T-cell (primary cell): ENCODE data around the gene SLC30A10. TPM values are rescaled to one million over a fixed set of nuclear protein-coding genes. Genes with fewer than 3 reads are reported as not detected.
"Not testable (repeated sequence)": the region's sequence is repeated elsewhere in the genome, so short reads cannot be mapped to it uniquely, and the experiment has no call there.

Experiments used
- ATAC-seq, 4 experiments: fragments of 200-7000 bp in 3 of 4; fragments of 150-1000 bp in 1 of 4; cut with Tn5 transposase; replicated peaks in 1 of 4; 1 replicate in 3 of 4; 2 replicates in 1 of 4; pipeline ENCODE4 v1.10.0; 2021; ENCODE audit warnings: moderate library complexity in 3 of 4, mild to moderate bottlenecking in 2 of 4, moderate number of reproducible peaks in 1 of 4
- CTCF ChIA-PET, 2 donors: fragments of 300-600 bp; sonication (Branson Sonifier 250); formaldehyde crosslinking; loops; one replicate each; lab custom pipeline; 2022; ENCODE audit warnings: antibody characterized with exemption in 2 of 2; lab: Charles Lee
- POLR2A ChIA-PET, 2 donors: fragments of 300-600 bp; sonication (Branson Sonifier 250); formaldehyde crosslinking; loops; one replicate each; lab custom pipeline; 2022; ENCODE audit warnings: antibody characterized with exemption in 2 of 2; lab: Charles Lee
- DNase-seq, 35 experiments: peaks; one replicate each; pipeline versions ENCODE4 v3.0.0 to v3.0.0-alpha.2; 2013 to 2023
- H3K27ac ChIP-seq: one replicate; pipeline ENCODE4 v1.5.1; 2013; ENCODE audit warnings: low read length
- H3K27me3 ChIP-seq, 2 experiments: replicated peaks in 1 of 2; 1 replicate in 1 of 2; 2 replicates in 1 of 2; pipeline versions ENCODE4 v1.6.1 to v1.7.0; 2013; ENCODE audit warnings: low read length in 1 of 2, mixed read lengths in 1 of 2; ENCODE audit not compliant: control insufficient read depth in 2 of 2, insufficient read depth in 2 of 2; ENCODE audit errors: extremely low read depth in 1 of 2
- H3K36me3 ChIP-seq, 2 donors: 1 replicate in 1 of 2; 2 replicates in 1 of 2; pipeline versions ENCODE4 v1.6.1 to v1.7.0; 2013; ENCODE audit warnings: low read length in 1 of 2; ENCODE audit not compliant: control insufficient read depth in 2 of 2, insufficient read depth in 1 of 2; ENCODE audit errors: extremely low read depth in 1 of 2
- H3K4me1 ChIP-seq, 2 experiments: 1 replicate in 1 of 2; 2 replicates in 1 of 2; pipeline versions ENCODE4 v1.6.1 to v1.7.0; 2013; ENCODE audit warnings: low read length in 2 of 2, mixed read lengths in 1 of 2; ENCODE audit not compliant: insufficient read depth in 2 of 2, control insufficient read depth in 1 of 2; ENCODE audit errors: extremely low read depth in 1 of 2
- H3K4me3 ChIP-seq, 2 donors: 1 replicate in 1 of 2; 2 replicates in 1 of 2; pipeline versions ENCODE4 v1.5.1 to v1.7.0; 2013; ENCODE audit warnings: mild to moderate bottlenecking in 2 of 2, low read length in 1 of 2, moderate library complexity in 1 of 2; ENCODE audit not compliant: control insufficient read depth in 1 of 2; ENCODE audit errors: extremely low read depth in 1 of 2
- H3K9me3 ChIP-seq: 2 replicates; pipeline ENCODE4 v1.7.0; 2013
- H3K27ac Mint-ChIP-seq, 2 donors: one replicate each; pipeline ENCODE4 v1.8.0; 2020 to 2021; ENCODE audit warnings: mild to moderate bottlenecking in 2 of 2, mixed read lengths in 2 of 2
- H3K27me3 Mint-ChIP-seq, 2 donors: one replicate each; pipeline ENCODE4 v1.8.0; 2021 to 2022; ENCODE audit warnings: mixed read lengths in 2 of 2
- H3K36me3 Mint-ChIP-seq: one replicate; pipeline ENCODE4 v1.8.0; 2021; ENCODE audit warnings: mixed read lengths
- H3K4me1 Mint-ChIP-seq, 3 donors: one replicate each; pipeline ENCODE4 v1.8.0; 2020 to 2022; ENCODE audit warnings: mixed read lengths in 3 of 3, mild to moderate bottlenecking in 1 of 3
- H3K4me3 Mint-ChIP-seq, 3 donors: one replicate each; pipeline ENCODE4 v1.8.0; 2020 to 2022; ENCODE audit warnings: mild to moderate bottlenecking in 3 of 3, mixed read lengths in 3 of 3, moderate library complexity in 3 of 3
- H3K9me3 Mint-ChIP-seq, 3 donors: one replicate each; pipeline ENCODE4 v1.8.0; 2020 to 2022; ENCODE audit warnings: mixed read lengths in 3 of 3
- WGBS: methylation state at CpG from one replicate; pipeline ENCODE4 v1.1.5; 2013; ENCODE audit warnings: missing lambda C conversion rate; ENCODE audit not compliant: insufficient coverage; 5-methylcytosine and 5-hydroxymethylcytosine counted together
- total RNA-seq, 35 experiments: library from RNA in 6 of 35; stranded (reverse) in 6 of 35; fragments of 120-200 nt in 1 of 35; gene quantifications; one replicate each; pipeline versions ENCODE4 v1.2.1 to v1.2.4 and lab custom pipeline; 2013 to 2026

The SLC30A10 gene
- total RNA-seq, 5 donors from 2014 or later (not counting 1 experiment from before 2014, with no cell fraction given), result 0.06 to 0.09 TPM; not detected in 3

DNA sequence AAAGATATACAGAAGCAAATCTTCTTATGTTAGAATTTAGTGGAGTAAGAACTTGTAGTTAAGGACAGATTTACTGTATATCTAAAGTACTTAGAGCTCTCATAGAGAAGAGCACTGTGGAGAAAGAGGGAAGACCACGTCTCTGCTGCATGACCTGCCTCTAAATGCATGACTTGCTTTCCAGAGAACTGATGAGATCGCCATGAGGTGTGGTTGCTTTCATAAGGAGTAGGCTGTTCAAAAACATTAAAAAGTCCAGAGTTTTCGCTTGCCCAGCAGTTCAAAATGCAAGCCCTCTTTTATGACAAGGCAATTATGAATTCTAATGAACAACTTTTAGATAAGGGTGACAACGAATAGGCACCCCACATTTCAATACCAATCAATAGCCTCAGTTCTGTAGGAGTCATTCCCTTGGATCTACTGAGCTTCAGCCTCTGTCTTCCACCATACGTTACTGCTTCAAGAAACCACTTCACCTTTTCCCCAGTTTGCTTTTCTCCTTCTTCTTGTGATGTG, 24.9 kb downstream of the SLC30A10 start:
- Histone ChIP-seq H3K4me3 (no peak overlapping the region), H3K27ac (no peak overlapping the region), H3K4me1 (no peaks in the 10 kb centered on the region), H3K9me3 (no peaks in the 10 kb centered on the region), H3K36me3 (no peaks in the 10 kb centered on the region), H3K27me3 (peaks cover 0 to 7% of the 10 kb centered on the region in 2 experiments)
- DNase-seq, result no peak
- no peak for ATAC-seq
- Mint-ChIP-seq H3K4me1 (no peaks in the 10 kb centered on the region), H3K27me3 (peaks cover 7 to 14% of the 10 kb centered on the region in 2 donors), H3K4me3 (no peak overlapping the region), H3K36me3 (no peaks in the 10 kb centered on the region), H3K9me3 (no peaks in the 10 kb centered on the region), H3K27ac (no peak overlapping the region)
- CTCF ChIA-PET, result no interaction called here
- POLR2A ChIA-PET, result no interaction called here
- 75% methylated on average over 2 of the region's 5 CpGs for WGBS

DNA sequence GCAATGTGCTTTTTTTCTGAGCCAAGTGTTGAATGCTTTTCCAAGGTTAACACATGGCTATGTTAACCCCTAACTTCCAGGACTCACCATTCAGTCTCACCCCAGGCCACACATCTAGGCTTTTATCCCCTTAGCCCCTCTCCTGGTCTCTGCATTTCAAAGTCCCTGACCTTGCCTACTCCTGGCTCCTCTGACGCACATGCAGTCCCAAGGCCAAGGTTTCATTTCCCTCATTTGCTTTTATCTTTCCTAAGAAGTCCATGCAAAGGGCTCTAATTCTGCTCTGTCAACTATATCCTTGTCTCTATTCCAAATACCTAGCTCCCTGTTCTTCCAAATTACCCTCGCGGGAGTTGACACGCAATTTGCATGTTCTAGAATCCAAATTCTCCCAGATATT, 25.4 kb downstream of the SLC30A10 start:
- 100% methylated on average over 1 of the region's 4 CpGs for WGBS
- peaks cover 0 to 7% of the 10 kb centered on the region in 2 experiments for H3K27me3 ChIP-seq
- no peaks in the 10 kb centered on the region for H3K9me3 ChIP-seq
- no peaks in the 10 kb centered on the region for H3K36me3 ChIP-seq
- peaks cover 7 to 14% of the 10 kb centered on the region in 2 donors for H3K27me3 Mint-ChIP-seq
- H3K27ac ChIP-seq, result no peak overlapping the region
- CTCF ChIA-PET, result no interaction called here
- no peak overlapping the region for H3K27ac Mint-ChIP-seq
- H3K4me1 ChIP-seq, result no peaks in the 10 kb centered on the region
- DNase-seq (no peak), ATAC-seq (no peak)
- H3K4me3 ChIP-seq, result no peak overlapping the region
- H3K4me3 Mint-ChIP-seq, result no peak overlapping the region
- H3K9me3 Mint-ChIP-seq, result no peaks in the 10 kb centered on the region
- no peaks in the 10 kb centered on the region for H3K4me1 Mint-ChIP-seq
- POLR2A ChIA-PET, result no interaction called here
- H3K36me3 Mint-ChIP-seq, result no peaks in the 10 kb centered on the region

DNA sequence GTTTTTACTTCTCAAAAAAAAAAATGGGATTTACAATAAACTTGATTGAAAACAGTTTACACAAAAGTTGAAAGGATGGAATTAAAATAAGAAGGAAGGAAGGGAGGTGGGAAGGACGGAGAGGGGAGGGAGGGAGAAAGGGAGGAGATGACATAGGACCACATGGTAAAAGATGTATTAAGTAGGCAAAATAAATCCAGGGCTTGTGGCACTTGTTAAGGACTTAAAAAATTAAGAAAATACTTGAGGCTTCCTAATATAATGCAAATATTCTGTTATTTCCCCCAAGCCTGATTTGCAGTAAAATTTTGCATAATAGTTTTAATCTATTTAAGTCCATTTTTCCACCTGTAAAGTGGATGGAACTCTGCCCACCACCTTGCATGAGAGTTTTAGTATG, 27.5 kb downstream of the SLC30A10 start:
- Histone ChIP-seq H3K4me1 (no peaks in the 10 kb centered on the region), H3K27me3 (peaks cover 0 to 2% of the 10 kb centered on the region in 2 experiments), H3K27ac (no peak overlapping the region), H3K36me3 (no peaks in the 10 kb centered on the region), H3K9me3 (no peaks in the 10 kb centered on the region), H3K4me3 (no peak overlapping the region)
- Mint-ChIP-seq H3K27ac (no peak overlapping the region), H3K9me3 (no peaks in the 10 kb centered on the region), H3K4me1 (no peaks in the 10 kb centered on the region), H3K27me3 (peaks cover 0 to 4% of the 10 kb centered on the region in 2 donors), H3K36me3 (no peaks in the 10 kb centered on the region), H3K4me3 (no peak overlapping the region)
- ChIA-PET POLR2A (no interaction called here), CTCF (no interaction called here)
- ATAC-seq (no peak), DNase-seq (no peak)
- WGBS, result no CpG with 5 or more reads among the region's 1 CpG

DNA sequence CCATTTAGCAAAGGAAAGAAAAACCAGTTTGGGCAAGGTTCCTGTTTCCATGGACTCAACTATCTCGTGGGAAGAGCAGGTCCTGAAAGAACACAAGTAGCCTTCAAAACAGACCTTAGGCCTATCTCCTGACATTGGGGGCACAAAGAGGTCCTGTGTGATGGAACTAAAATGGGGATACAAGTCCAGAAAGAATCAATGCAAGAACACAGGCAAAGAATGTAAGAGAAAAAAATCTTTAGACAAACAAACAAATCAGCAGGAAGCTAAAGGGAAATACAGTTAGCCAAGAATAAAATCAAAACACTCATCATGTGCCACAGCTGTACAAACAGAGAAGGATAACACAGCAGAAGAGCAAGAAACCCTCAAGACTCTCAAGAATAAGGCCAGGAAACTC, 28.2 kb downstream of the SLC30A10 start:
- no peaks in the 10 kb centered on the region for H3K4me1 Mint-ChIP-seq
- no peak overlapping the region for H3K4me3 Mint-ChIP-seq
- Histone ChIP-seq H3K4me1 (no peaks in the 10 kb centered on the region), H3K9me3 (no peaks in the 10 kb centered on the region), H3K27me3 (peaks cover 0 to under 1% of the 10 kb centered on the region in 2 experiments), H3K4me3 (no peak overlapping the region), H3K27ac (no peak overlapping the region), H3K36me3 (no peaks in the 10 kb centered on the region)
- DNase-seq (no peak), ATAC-seq (no peak)
- no peaks in the 10 kb centered on the region for H3K36me3 Mint-ChIP-seq
- H3K27ac Mint-ChIP-seq, result no peak overlapping the region
- H3K27me3 Mint-ChIP-seq, result no peaks in the 10 kb centered on the region
- CTCF ChIA-PET, result no interaction called here
- POLR2A ChIA-PET, result no interaction called here
- peaks cover 0 to 5% (median 5%) of the 10 kb centered on the region in 3 donors for H3K9me3 Mint-ChIP-seq
- no CpG with 5 or more reads among the region's 1 CpG for WGBS

DNA sequence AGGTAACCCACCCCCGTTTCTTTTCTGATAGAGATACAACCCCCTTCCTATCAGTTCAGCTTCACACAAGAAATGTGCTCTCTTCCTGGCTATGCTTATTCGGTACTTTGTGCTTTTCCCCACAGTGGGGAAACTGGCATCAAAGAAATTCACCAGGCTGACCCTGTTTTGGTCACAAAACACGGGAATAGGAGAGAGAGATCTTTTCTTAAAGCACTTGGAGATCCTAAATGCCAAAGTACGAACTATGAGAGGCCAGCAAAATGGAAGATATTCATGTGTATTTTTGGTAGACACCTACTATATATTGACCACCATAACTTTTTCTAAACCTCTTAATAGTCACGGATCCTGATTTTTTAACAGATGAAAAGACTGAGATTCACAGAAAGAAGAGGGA, 30.0 kb downstream of the SLC30A10 start:
- Histone ChIP-seq H3K4me3 (no peak overlapping the region), H3K27me3 (no peaks in the 10 kb centered on the region), H3K27ac (no peak overlapping the region), H3K4me1 (no peaks in the 10 kb centered on the region), H3K9me3 (no peaks in the 10 kb centered on the region), H3K36me3 (no peaks in the 10 kb centered on the region)
- peaks cover 0 to 5% (median 5%) of the 10 kb centered on the region in 3 donors for H3K9me3 Mint-ChIP-seq
- no peak overlapping the region for H3K27ac Mint-ChIP-seq
- no CpG with 5 or more reads among the region's 5 CpGs for WGBS
- no peak overlapping the region for H3K4me3 Mint-ChIP-seq
- DNase-seq (no peak), ATAC-seq (no peak)
- ChIA-PET CTCF (no interaction called here), POLR2A (no interaction called here)
- no peaks in the 10 kb centered on the region for H3K27me3 Mint-ChIP-seq
- no peaks in the 10 kb centered on the region for H3K4me1 Mint-ChIP-seq
- H3K36me3 Mint-ChIP-seq, result no peaks in the 10 kb centered on the region

DNA sequence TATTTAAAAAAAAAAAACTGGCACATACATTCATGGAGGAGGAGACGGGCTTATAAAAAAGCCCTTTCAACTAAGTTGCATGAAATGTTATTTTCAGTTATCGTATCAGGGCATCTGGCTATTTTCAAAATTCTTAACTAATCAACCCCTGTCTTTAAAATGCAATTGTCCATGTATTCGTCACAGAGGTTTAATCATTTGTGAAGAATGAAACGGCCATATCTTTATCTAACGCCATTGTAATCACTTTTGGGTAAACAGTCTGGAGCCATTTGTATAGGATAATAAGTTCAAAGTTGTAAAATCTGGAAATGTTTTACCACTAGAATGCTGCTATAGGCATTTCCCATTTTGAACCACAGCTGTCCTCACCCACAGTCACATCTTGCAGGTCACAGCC, 30.4 kb downstream of the SLC30A10 start:
- peaks cover 0 to 5% (median 5%) of the 10 kb centered on the region in 3 donors for H3K9me3 Mint-ChIP-seq
- H3K27ac Mint-ChIP-seq, result no peak overlapping the region
- CTCF ChIA-PET, result no interaction called here
- Histone ChIP-seq H3K9me3 (no peaks in the 10 kb centered on the region), H3K4me1 (no peaks in the 10 kb centered on the region), H3K27ac (no peak overlapping the region), H3K27me3 (no peaks in the 10 kb centered on the region), H3K4me3 (no peak overlapping the region), H3K36me3 (no peaks in the 10 kb centered on the region)
- ATAC-seq (no peak), DNase-seq (no peak)
- POLR2A ChIA-PET, result no interaction called here
- WGBS, result no CpG with 5 or more reads among the region's 5 CpGs
- no peaks in the 10 kb centered on the region for H3K4me1 Mint-ChIP-seq
- no peak overlapping the region for H3K4me3 Mint-ChIP-seq
- no peaks in the 10 kb centered on the region for H3K27me3 Mint-ChIP-seq
- H3K36me3 Mint-ChIP-seq, result no peaks in the 10 kb centered on the region

DNA sequence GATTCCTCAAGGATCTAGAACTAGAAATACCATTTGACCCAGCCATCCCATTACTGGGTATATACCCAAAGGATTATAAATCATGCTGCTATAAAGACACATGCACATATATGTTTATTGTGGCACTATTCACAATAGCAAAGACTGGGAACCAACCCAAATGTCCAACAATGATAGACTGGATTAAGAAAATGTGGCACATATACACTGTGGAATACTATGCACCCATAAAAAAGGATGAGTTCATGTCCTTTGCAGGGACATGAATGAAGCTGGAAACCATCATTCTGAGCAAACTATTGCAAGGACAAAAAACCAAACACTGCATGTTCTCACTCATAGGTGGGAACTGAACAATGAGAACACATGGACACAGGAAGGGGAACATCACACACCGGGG, 36.1 kb downstream of the SLC30A10 start:
- no CpG with 5 or more reads among the region's 1 CpG for WGBS

More for the DNA sequence above, 36.1 kb downstream of the SLC30A10 start:
- H3K27ac ChIP-seq, H3K4me3 Mint-ChIP-seq, H3K9me3 ChIP-seq, POLR2A ChIA-PET, H3K36me3 Mint-ChIP-seq, H3K4me1 ChIP-seq, ATAC-seq, H3K4me3 ChIP-seq, H3K27me3 Mint-ChIP-seq, H3K27ac Mint-ChIP-seq, CTCF ChIA-PET, H3K36me3 ChIP-seq, DNase-seq, H3K4me1 Mint-ChIP-seq, H3K27me3 ChIP-seq: not testable (repeated sequence)
- H3K9me3 Mint-ChIP-seq, result peaks cover 0 to 12% (median 5%) of the 10 kb centered on the region in 3 donors
